NCI-H526 treated with DMSO at 0.1 percent for 48 hours (cell line): ENCODE results near the gene ZBTB11.
"Not testable (repeated sequence)": the region's sequence is repeated elsewhere in the genome, so short reads cannot be mapped to it uniquely, and the experiment has no call there.

Experiments used
- DNase-seq: peaks from one replicate; lab custom pipeline; 2025; lab: John Stamatoyannopoulos, UW

Gene ZBTB11

GRCh38 chr3:101690972-101691371 lies 14.0 kb upstream of the ZBTB11 start:
- no peak for DNase-seq

GRCh38 chr3:101689286-101689685 lies 12.4 kb upstream of the ZBTB11 start:
- DNase-seq, result no peak

GRCh38 chr3:101687142-101687931 lies 10.4 kb upstream of the ZBTB11 start:
- no peak for DNase-seq

GRCh38 chr3:101685870-101686307 lies 9.0 kb upstream of the ZBTB11 start:
- DNase-seq, result no peak

GRCh38 chr3:101685050-101685400 lies 8.1 kb upstream of the ZBTB11 start:
- no peak for DNase-seq

- no peak for DNase-seq
These were observed 3.5 kb upstream of the ZBTB11 start for GRCh38 chr3:101680466-101680865.

- not testable (repeated sequence) for DNase-seq
These were observed 1.9 kb upstream of the ZBTB11 start for GRCh38 chr3:101678837-101679236.

- no peak for DNase-seq
These were observed 729 bp upstream of the ZBTB11 start for GRCh38 chr3:101677436-101678286.

GRCh38 chr3:101676216-101676764 lies 642 bp downstream of the ZBTB11 start:
- no peak for DNase-seq

- DNase-seq, result no peak
These were observed 1.2 kb downstream of the ZBTB11 start for GRCh38 chr3:101675709-101676215.

GRCh38 chr3:101674518-101674917 lies 2.4 kb downstream of the ZBTB11 start:
- DNase-seq, result no peak

- DNase-seq, result no peak
These were observed 3.0 kb downstream of the ZBTB11 start for GRCh38 chr3:101673953-101674352.

- no peak for DNase-seq
These were observed 5.9 kb downstream of the ZBTB11 start for GRCh38 chr3:101671014-101671413.

- DNase-seq, result no peak
These were observed 9.1 kb downstream of the ZBTB11 start for GRCh38 chr3:101667844-101668243.

- DNase-seq, result no peak
These were observed 9.6 kb downstream of the ZBTB11 start for GRCh38 chr3:101667331-101667730.

GRCh38 chr3:101665851-101666250 lies 11.1 kb downstream of the ZBTB11 start:
- DNase-seq, result no peak

GRCh38 chr3:101665357-101665756 lies 11.6 kb downstream of the ZBTB11 start:
- no peak for DNase-seq

GRCh38 chr3:101660714-101661113 lies 16.2 kb downstream of the ZBTB11 start:
- DNase-seq, result no peak

GRCh38 chr3:101656651-101657050 lies 20.3 kb downstream of the ZBTB11 start:
- DNase-seq, result no peak

GRCh38 chr3:101646726-101647125 lies 30.2 kb downstream of the ZBTB11 start:
- no peak for DNase-seq

- DNase-seq, result no peak
These were observed 32.9 kb downstream of the ZBTB11 start for GRCh38 chr3:101643861-101644613.
